Middle frontal gyrus (tissue), 1 donor: Measurements from ENCODE around the gene GRM6.

ENCODE experiments used
- DNase-seq: peaks from one replicate; pipeline ENCODE4 v3.0.0-alpha.2; 2015; ENCODE audit warnings: low spot score; ENCODE audit errors: extremely low spot score

Gene GRM6

GRCh38 chr5:178994580-178995340 is at the start of gene GRM6:
TSS of gene GRM6 (minus strand) at chr5:178995320. CDS start at chr5:178994944, 376 bp downstream.
- DNase-seq, result no peak

- no peak for DNase-seq
Measured at GRCh38 chr5:179044765-179045164, 49.6 kb upstream of the GRM6 start.

GRCh38 chr5:179033004-179033580 is 38.0 kb upstream of the GRM6 start:
- DNase-seq, result no peak

GRCh38 chr5:179023528-179024189 is 28.5 kb upstream of the GRM6 start, which contains the start of gene ZNF879:
TSS of gene ZNF879 (plus strand) at chr5:179023804. CDS start at chr5:179025005, 1,201 bp downstream.
- DNase-seq, result peak; percentile 95

- DNase-seq, result no peak
Measured at GRCh38 chr5:179008667-179009066, 13.5 kb upstream of the GRM6 start.

GRCh38 chr5:179006564-179006963 is 11.4 kb upstream of the GRM6 start:
- DNase-seq, result no peak

- no peak for DNase-seq
Measured at GRCh38 chr5:178998441-178998840, 3.3 kb upstream of the GRM6 start.

- no peak for DNase-seq
Measured at GRCh38 chr5:178997191-178997590, 2.1 kb upstream of the GRM6 start.

GRCh38 chr5:178996156-178996555 is 1.0 kb upstream of the GRM6 start:
- no peak for DNase-seq

GRCh38 chr5:178995341-178995690 is 196 bp upstream of the GRM6 start:
- DNase-seq, result no peak

- no peak for DNase-seq
Measured at GRCh38 chr5:178993955-178994579, 1.1 kb downstream of the GRM6 start.

- DNase-seq, result no peak
Measured at GRCh38 chr5:178993236-178993765, 1.8 kb downstream of the GRM6 start.

- no peak for DNase-seq
Measured at GRCh38 chr5:178992291-178992895, 2.7 kb downstream of the GRM6 start.

GRCh38 chr5:178991190-178992145 is 3.7 kb downstream of the GRM6 start:
- no peak for DNase-seq

GRCh38 chr5:178990491-178990890 is 4.6 kb downstream of the GRM6 start:
- no peak for DNase-seq

GRCh38 chr5:178989311-178989710 is 5.8 kb downstream of the GRM6 start:
- no peak for DNase-seq

- DNase-seq, result no peak
Measured at GRCh38 chr5:178988436-178989220, 6.5 kb downstream of the GRM6 start.

- DNase-seq, result no peak
Measured at GRCh38 chr5:178986326-178986960, 8.7 kb downstream of the GRM6 start.
